NOMO-1 (cell line): ENCODE results near the gene NEK3.
"Not testable (repeated sequence)": the region's sequence is repeated elsewhere in the genome, so short reads cannot be mapped to it uniquely, and the experiment has no call there.

ENCODE experiments used
- DNase-seq, 2 experiments: peaks; one replicate each; lab custom pipeline; 2025; ENCODE audit not compliant: unreplicated experiment in 2 of 2; lab: John Stamatoyannopoulos, UW

NEK3 gene

GRCh38 chr13:52170828-52171391 is 11.5 kb upstream of the NEK3 start:
- DNase-seq, result not testable (repeated sequence)

- no peak for DNase-seq
Observed at GRCh38 chr13:52169839-52170238, 10.4 kb upstream of the NEK3 start.

GRCh38 chr13:52165411-52165810 is 6.0 kb upstream of the NEK3 start:
- no peak for DNase-seq

- no peak for DNase-seq
Observed at GRCh38 chr13:52164989-52165388, 5.6 kb upstream of the NEK3 start.

- DNase-seq, result not testable (repeated sequence)
Observed at GRCh38 chr13:52163878-52164277, 4.5 kb upstream of the NEK3 start.

GRCh38 chr13:52162279-52163101 is 3.1 kb upstream of the NEK3 start:
- peak in 1 of 2 experiments; percentile 13 for DNase-seq

- DNase-seq, result no peak
Observed at GRCh38 chr13:52161181-52161646, 1.8 kb upstream of the NEK3 start.

GRCh38 chr13:52160506-52160905 is 1.1 kb upstream of the NEK3 start:
- DNase-seq, result no peak

- no peak for DNase-seq
Observed at GRCh38 chr13:52160053-52160452, 656 bp upstream of the NEK3 start.

- peak in 1 of 2 experiments; percentile 20 for DNase-seq
Observed at GRCh38 chr13:52158629-52159158, 703 bp downstream of the NEK3 start.

- DNase-seq, result peak in 1 of 2 experiments; percentile 3
Observed at GRCh38 chr13:52156724-52157261, 2.6 kb downstream of the NEK3 start.

- DNase-seq, result no peak
Observed at GRCh38 chr13:52155177-52155576, 4.2 kb downstream of the NEK3 start.

- no peak for DNase-seq
Observed at GRCh38 chr13:52147225-52147624, 12.2 kb downstream of the NEK3 start.

- DNase-seq, result no peak
Observed at GRCh38 chr13:52141299-52141698, 18.1 kb downstream of the NEK3 start.

GRCh38 chr13:52137489-52137888 is 21.9 kb downstream of the NEK3 start:
- no peak for DNase-seq

- DNase-seq, result no peak
Observed at GRCh38 chr13:52136763-52137162, 22.6 kb downstream of the NEK3 start.

GRCh38 chr13:52130641-52131040 is 28.8 kb downstream of the NEK3 start:
- no peak for DNase-seq

GRCh38 chr13:52128714-52129700 is 30.4 kb downstream of the NEK3 start, which contains the start of gene NEK5:
NEK5 (minus strand) TSS chr13:52129073; CDS start chr13:52127482, 1,591 bp downstream.
- peak; percentile 31 to 45 for DNase-seq

GRCh38 chr13:52127783-52128702 is 31.4 kb downstream of the NEK3 start:
- DNase-seq, result peak; percentile 38 to 55
